Measurements from ENCODE around the gene RNF144B.
A peak's percentile ranks its signal among the peaks of the same experiment; 100 is the strongest.
"Not testable (repeated sequence)": the region's sequence is repeated elsewhere in the genome, so short reads cannot be mapped to it uniquely, and the experiment has no call there.

RNF144B gene

DNA sequence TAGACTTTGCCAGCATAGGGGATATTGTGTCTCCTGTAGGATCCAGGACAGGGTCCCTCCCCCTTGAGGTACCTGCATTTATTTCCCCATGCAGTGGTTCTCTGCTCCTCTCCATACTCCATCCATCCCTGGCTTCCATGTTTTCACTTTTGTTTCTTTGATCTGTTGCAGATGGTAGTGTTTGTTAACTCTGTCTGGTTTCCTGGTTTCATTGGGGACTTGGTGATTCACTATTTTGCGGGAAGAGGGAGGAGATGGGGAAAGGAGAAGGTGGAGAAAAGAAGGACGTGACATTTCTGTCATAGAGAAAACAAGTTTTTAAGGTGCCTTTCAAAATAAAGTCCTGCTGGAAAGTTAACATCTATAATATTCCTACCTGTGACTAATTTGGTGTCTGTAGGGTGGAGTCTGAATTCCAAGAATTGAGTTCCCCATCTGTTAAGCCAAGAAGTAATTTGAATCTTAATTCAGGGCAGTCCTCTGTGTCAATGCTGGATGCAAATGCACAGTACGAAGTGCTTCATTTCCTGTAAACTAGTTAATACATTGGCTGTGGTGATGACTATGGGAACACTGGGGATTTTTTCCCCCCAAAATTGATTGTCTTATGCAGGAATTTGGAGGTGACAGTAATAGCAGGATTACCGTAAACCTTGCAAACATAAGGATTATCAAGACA, 6.9 kb upstream of the RNF144B start:
- no peak for DNase-seq

DNA sequence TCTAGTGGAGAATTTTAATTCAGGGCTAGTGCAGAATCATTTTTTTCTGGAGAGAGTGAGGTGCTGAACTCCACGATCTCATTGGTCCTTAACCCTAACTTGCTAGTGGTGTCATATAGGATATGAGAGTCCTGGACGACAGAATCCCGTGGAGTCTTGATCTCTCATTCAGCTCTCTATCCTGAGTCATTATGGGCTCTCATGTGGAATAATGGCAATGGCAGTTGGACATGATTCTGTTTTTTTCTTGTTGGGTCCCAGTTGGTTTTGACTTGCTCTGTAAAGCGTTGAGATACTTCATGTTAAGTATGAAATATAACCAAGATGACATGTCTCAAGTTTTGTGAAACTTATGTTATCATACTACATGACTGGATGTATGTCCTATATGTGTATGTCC, 6.3 kb upstream of the RNF144B start:
- no peak for DNase-seq

DNA sequence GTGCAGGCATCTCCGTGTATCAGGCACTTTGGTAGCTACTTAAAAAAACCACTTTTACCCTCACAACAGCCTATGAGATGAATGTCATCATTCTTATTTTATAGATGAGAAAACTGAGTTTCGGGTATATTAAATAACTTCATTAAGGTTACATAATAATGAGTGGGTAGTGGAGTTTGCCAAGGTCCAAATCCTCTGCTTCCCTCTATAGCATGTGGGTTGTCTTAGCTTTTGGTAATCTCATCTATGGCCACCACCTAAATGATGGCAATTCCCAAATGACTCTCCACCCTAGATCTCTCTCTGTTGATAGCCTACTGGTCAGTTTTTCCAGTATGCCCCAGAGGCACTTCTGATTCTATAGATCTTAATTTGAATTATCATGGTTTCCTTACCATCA, 3.7 kb upstream of the RNF144B start:
- no peak for DNase-seq

GRCh38 chr6:18384621-18385020, 2.5 kb upstream of the RNF144B start:
- DNase-seq: no peak

DNA sequence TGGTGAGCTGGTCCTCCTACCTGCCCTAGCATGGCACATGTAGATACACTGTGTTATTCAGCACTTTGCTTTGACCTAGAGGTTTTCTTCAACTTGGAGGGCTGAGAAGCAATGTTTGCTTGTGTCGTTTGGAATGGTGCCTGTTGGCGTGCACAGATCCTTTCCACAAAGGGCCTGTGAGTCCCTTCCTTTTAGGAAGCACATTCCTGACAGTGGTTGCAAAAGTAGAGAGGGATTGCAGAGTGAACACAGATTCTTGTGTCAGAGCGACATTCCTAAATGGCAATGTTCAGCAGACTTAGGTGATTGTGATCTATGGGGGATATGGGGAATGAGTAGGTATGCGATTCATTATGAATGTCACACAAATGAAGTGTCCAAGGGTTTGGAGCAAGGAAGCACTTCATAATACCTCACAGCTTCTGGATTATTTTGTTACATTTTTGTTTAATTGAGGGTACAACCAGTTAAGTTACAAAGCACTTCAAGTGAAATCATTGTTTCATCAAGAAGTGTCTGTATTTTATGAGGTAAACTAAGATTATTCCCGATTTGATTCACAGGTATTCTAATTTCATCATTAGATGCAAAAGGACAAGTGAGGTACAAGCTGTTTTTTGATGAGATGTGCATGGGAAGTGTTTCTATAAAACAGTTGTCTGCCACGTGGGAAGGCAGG, 713 bp upstream of the RNF144B start:
- DNase-seq: no peak

- DNase-seq: no peak
These were observed 1.1 kb downstream of the RNF144B start for GRCh38 chr6:18388271-18388670.

- DNase-seq: no peak
These were observed 1.8 kb downstream of the RNF144B start for GRCh38 chr6:18388942-18389341.

GRCh38 chr6:18389479-18389878, 2.3 kb downstream of the RNF144B start:
- no peak for DNase-seq

GRCh38 chr6:18390476-18390875, 3.3 kb downstream of the RNF144B start:
- no peak for DNase-seq

DNA sequence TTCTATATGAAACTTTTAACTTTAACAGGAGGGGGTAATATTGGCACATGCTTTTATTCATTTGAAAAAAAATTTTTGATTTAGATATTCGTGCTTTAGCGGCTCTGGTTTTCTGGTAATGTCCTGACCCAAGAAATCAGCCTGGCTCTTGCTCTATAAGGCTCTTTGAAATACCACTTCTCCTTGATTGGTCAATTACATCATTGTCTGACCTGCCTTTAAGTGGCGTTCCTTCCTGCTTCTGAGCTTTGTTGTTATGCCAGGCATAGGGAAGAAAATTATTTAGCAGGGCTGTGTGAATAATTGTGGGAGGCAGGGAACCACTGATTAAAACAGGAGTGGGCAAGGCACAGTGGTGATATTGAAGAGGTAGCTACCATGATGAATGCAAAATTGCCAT, 3.9 kb downstream of the RNF144B start:
- DNase-seq: no peak

DNA sequence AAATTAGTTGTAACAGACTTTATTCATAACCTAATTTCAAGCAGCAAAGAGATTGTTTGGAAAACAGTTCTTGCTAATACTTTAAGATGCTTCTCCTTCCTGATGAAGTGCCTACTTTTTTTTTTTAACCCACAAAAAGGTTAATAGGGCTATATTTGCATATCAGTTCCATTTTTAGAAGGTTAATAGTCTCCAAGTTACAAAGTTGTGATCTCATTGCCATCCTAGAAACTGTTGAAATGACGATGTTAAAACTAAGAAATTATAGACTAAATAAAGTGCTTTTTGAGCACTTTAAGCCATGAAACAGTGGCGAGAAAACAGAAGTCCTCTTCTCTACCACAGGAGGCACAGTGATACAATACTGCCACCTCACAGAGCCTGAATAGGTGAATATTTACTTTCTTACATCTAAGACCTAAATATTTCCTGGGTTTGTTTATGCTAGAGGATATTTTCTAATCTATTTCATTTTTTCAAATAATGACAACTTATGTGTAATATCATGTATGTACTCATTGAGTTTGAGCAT, 5.3 kb downstream of the RNF144B start:
- no peak for DNase-seq

- DNase-seq: no peak
These were observed 6.5 kb downstream of the RNF144B start for GRCh38 chr6:18393698-18394097.

GRCh38 chr6:18395177-18395855, 8.2 kb downstream of the RNF144B start:
- no peak for DNase-seq

DNA sequence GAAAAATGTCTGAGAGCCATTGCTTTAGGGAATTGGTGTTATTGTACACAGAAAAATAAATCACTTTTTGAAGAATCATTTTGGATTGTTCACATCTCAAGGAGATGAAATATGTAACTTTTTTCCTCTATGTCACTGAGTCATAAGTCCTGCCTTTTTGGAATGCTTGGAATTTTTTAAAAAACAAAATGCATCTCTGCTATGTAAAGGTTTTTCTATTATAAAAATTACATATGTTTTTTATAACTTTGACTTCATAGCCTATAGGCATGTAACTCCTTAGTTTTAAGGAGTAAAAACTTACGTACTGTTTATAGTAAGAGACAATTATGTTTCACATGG, 8.7 kb downstream of the RNF144B start:
- DNase-seq: no peak

GRCh38 chr6:18397701-18398100, 10.6 kb downstream of the RNF144B start:
- no peak for DNase-seq

GRCh38 chr6:18398225-18398624, 11.1 kb downstream of the RNF144B start:
- DNase-seq: not testable (repeated sequence)

- peak in 1 of 2 donors; percentile 16 for DNase-seq
These were observed 13.8 kb downstream of the RNF144B start for GRCh38 chr6:18400831-18401446.

GRCh38 chr6:18404965-18405364, 17.8 kb downstream of the RNF144B start:
- DNase-seq: not testable (repeated sequence)

DNA sequence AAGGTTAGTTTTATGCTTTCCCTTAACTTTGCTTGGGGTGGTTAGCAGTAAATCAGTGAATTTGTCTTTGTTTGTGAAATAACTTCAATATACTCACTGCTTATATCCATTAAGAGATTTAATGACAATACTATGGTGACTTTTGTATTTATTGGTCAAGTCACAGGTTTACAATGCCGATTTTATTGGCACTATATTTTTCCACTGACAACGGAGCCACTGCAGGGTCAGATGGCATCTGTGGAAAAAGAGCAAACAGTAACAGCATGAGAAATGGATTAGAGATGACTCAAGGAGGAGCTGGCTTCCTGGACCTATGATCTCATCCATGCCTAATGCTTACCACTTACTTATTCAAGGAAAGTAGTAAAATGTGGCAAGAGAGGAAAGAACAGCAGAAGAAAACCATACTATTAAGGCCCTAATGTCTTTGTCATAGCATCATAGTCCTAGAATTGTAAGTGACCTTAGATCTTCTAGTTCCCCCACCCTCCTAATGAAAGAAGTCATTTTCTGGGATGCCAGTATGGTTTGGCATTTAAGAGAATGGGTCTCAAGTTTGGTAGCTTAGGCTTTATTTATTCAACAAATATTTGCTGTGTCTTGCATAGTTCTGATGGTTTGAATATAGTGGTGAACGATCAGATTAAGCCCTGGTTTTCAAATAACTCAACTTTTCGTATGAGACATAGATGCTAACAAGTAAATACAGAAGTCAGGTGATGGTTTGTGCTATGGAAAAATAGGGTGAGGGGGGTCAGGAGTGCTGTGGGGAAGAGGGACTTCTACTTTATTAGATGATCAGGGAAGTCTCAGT, 18.5 kb downstream of the RNF144B start:
- no peak for DNase-seq

DNA sequence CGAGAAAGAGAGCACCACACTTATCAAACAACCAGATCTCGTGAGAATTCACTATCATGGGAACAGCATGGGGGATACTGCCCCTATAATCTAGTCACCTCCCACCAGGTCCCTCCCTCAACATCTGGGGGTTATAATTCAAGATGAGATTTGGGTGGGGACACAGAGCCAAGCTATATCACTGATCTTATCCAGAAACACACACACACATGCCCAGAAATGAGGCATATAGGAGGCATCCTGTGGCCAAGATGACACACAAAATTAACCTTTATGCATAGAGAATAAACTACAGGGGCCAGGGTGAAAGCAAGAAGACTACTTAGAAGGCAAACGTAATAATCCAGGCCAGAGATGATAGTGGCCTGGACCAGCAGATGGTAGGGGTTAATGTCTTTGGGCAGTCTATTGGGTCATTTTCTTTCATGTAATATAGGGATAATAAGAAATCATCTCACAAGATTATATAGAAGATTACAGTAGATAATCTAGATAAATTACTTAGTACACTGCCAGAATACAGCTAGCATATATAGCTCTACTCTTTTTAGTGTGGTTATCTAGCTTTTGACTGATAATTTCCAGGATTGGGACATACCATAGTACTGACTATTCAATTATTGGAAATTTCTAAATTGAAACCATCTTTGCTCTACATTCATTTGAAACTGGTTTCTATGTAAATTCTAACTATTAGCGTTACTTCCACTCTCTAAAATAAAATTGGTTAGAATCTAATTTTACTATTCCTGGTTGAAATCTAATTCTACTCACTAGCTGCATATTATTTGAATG, 20.0 kb downstream of the RNF144B start:
- DNase-seq: no peak

DNA sequence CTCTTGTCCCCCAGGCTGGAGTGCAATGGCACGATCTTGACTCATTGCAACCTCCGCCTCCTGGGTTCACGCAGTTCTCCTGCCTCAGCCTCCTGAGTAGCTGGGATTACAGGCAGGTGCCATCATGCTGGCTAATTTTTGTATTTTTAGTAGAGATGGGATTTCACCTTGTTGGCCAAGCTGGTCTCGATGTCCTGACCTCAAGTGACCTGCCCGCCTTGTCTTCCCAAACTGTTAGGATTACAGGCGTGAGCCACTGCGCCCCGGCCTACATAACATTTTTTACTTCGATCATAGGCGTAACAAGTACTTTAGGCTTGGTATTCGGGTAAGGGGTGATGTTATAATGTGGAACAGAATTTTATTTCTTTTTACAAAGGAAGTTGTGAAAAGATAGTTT, 22.5 kb downstream of the RNF144B start:
- not testable (repeated sequence) for DNase-seq

DNA sequence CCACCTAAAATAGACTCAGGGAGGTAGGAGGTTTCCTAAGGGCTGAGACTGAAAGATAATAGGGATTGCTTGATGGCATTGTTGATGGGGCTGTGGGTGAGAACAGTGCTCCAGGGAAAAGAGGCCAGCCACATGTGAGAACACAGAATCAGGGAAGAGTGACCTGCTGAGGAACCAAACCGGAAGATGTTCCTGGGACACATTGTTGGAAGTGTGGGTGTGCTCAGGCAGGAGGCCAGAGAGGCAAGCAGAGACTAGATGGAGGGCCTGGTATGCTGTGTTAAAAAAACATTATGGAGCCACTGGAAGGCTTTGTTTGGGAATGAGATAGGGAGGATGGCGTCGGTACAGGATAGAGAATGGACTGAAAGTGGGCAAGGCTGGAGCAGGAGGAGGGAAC, 23.3 kb downstream of the RNF144B start:
- no peak for DNase-seq
